CD14-positive monocyte (primary cell): ENCODE results near the gene DIS3L2. TPM values are rescaled to one million over a fixed set of nuclear protein-coding genes. Genes with fewer than 3 reads are reported as not detected.

ENCODE experiments used
- DNase-seq, 3 donors: peaks; one replicate each; pipeline ENCODE4 v3.0.0-alpha.2; 2011 to 2022
- H2AFZ ChIP-seq: 2 replicates; pipeline ENCODE4 v1.6.0; 2012; ENCODE audit warnings: mild to moderate bottlenecking, low read depth, low read length, inconsistent platforms; ENCODE audit not compliant: insufficient read depth, poor library complexity, severe bottlenecking
- H3K27ac ChIP-seq, 2 donors: 1 replicate in 1 of 2; 2 replicates in 1 of 2; pipeline ENCODE4 v1.5.1; 2012 to 2013; ENCODE audit warnings: low read length in 2 of 2, control low read depth in 1 of 2, inconsistent platforms in 1 of 2, low read depth in 1 of 2, mild to moderate bottlenecking in 1 of 2
- H3K27me3 ChIP-seq, 2 donors: one replicate each; pipeline versions ENCODE4 v1.6.0 to v1.6.1; 2011 to 2013; ENCODE audit warnings: low read length in 2 of 2; ENCODE audit not compliant: control insufficient read depth in 2 of 2, insufficient read depth in 2 of 2
- H3K36me3 ChIP-seq, 2 donors: replicated peaks in 1 of 2; 1 replicate in 1 of 2; 2 replicates in 1 of 2; pipeline versions ENCODE4 v1.5.1 to v1.6.1; 2012 to 2013; ENCODE audit warnings: low read length in 2 of 2, control low read depth in 1 of 2, inconsistent platforms in 1 of 2, mild to moderate bottlenecking in 1 of 2; ENCODE audit not compliant: insufficient read depth in 2 of 2, control insufficient read depth in 1 of 2
- H3K4me1 ChIP-seq, 2 donors: 1 replicate in 1 of 2; 2 replicates in 1 of 2; pipeline versions ENCODE4 v1.5.1 to v1.6.1; 2012 to 2013; ENCODE audit warnings: low read length in 2 of 2, control low read depth in 1 of 2, inconsistent platforms in 1 of 2, mild to moderate bottlenecking in 1 of 2, moderate library complexity in 1 of 2; ENCODE audit not compliant: insufficient read depth in 2 of 2, control insufficient read depth in 1 of 2
- H3K4me2 ChIP-seq: replicated peaks from 2 replicates; pipeline ENCODE3; 2012; ENCODE audit warnings: low read length, moderate library complexity, mild to moderate bottlenecking; ENCODE audit not compliant: poor library complexity, severe bottlenecking; ENCODE audit errors: extremely low read depth
- H3K4me3 ChIP-seq, 3 experiments: fragments of 200-600 bp in 1 of 3; sonication (generic) in 1 of 3; replicated peaks in 1 of 3; 1 replicate in 2 of 3; 2 replicates in 1 of 3; pipeline ENCODE4 v1.5.1; 2011 to 2013; ENCODE audit warnings: low read length in 3 of 3, mild to moderate bottlenecking in 3 of 3, control low read depth in 2 of 3, low read depth in 2 of 3, inconsistent platforms in 1 of 3, moderate library complexity in 1 of 3
- H3K79me2 ChIP-seq: 2 replicates; pipeline ENCODE4 v1.6.0; 2012; ENCODE audit warnings: mild to moderate bottlenecking, control low read depth, inconsistent platforms, low read length, moderate library complexity; ENCODE audit not compliant: insufficient read depth
- H3K9ac ChIP-seq: 2 replicates; pipeline ENCODE4 v1.6.0; 2017; ENCODE audit warnings: low read length, mild to moderate bottlenecking; ENCODE audit not compliant: insufficient read depth, poor library complexity, severe bottlenecking
- H3K9me3 ChIP-seq, 2 donors: replicated peaks in 1 of 2; 1 replicate in 1 of 2; 2 replicates in 1 of 2; pipeline versions ENCODE4 v1.5.1 to v1.6.1; 2012 to 2013; ENCODE audit warnings: low read length in 2 of 2, control low read depth in 1 of 2; ENCODE audit not compliant: control insufficient read depth in 1 of 2, insufficient read depth in 1 of 2
- H4K20me1 ChIP-seq: 2 replicates; pipeline ENCODE4 v1.6.0; 2012; ENCODE audit warnings: mild to moderate bottlenecking, low read length, control low read depth, moderate library complexity; ENCODE audit not compliant: insufficient read depth
- H3K27ac Mint-ChIP-seq, 7 donors: one replicate each; pipeline ENCODE4 v1.8.0; 2020; ENCODE audit warnings: mild to moderate bottlenecking in 7 of 7, mixed read lengths in 7 of 7, moderate library complexity in 6 of 7, inconsistent platforms in 2 of 7
- H3K27me3 Mint-ChIP-seq, 3 donors: one replicate each; pipeline ENCODE4 v1.8.0; 2021 to 2022; ENCODE audit warnings: low read depth in 3 of 3, mild to moderate bottlenecking in 3 of 3, mixed read lengths in 3 of 3, moderate library complexity in 3 of 3, inconsistent platforms in 1 of 3
- H3K36me3 Mint-ChIP-seq, 2 donors: one replicate each; pipeline ENCODE4 v1.8.0; 2020; ENCODE audit warnings: mixed read lengths in 2 of 2, inconsistent platforms in 1 of 2, mild to moderate bottlenecking in 1 of 2
- H3K4me1 Mint-ChIP-seq: one replicate; pipeline ENCODE4 v1.8.0; 2020; ENCODE audit warnings: mild to moderate bottlenecking, mixed read lengths
- H3K4me3 Mint-ChIP-seq, 2 donors: one replicate each; pipeline ENCODE4 v1.8.0; 2020; ENCODE audit warnings: mild to moderate bottlenecking in 2 of 2, mixed read lengths in 2 of 2, moderate library complexity in 1 of 2
- H3K9me3 Mint-ChIP-seq, 7 donors: one replicate each; pipeline ENCODE4 v1.8.0; 2020 to 2022; ENCODE audit warnings: mixed read lengths in 7 of 7, mild to moderate bottlenecking in 6 of 7, moderate library complexity in 6 of 7, inconsistent platforms in 2 of 7
- CTCF ChIP-seq: fragments of 200-600 bp; IDR thresholded peaks from one replicate; pipeline ENCODE4 v1.8.0; 2022; ENCODE audit warnings: antibody characterized with exemption, mild to moderate bottlenecking
- WGBS: methylation state at CpG from one replicate; pipeline ENCODE4 v1.1.5; 2013; ENCODE audit warnings: missing lambda C conversion rate; ENCODE audit not compliant: insufficient coverage; 5-methylcytosine and 5-hydroxymethylcytosine counted together
- intact Hi-C, 2 donors: fragments of 100-400 bp; cut with micrococcal nuclease; formaldehyde crosslinking; loops; one replicate each; pipeline versions ENCODE4 v1.15.0 to v1.15.1; 2023
- polyA plus RNA-seq, 3 donors: library from polyadenylated mRNA; depleted of rRNA in 1 of 3; unstranded in 2 of 3; stranded (reverse) in 1 of 3; fragments of 300-500 nt in 2 of 3; fragments of >200 nt in 1 of 3; fragmentation: Illumina TruSeq in 2 of 3; gene quantifications; 1 replicate in 2 of 3; 2 replicates in 1 of 3; pipeline ENCODE4 v1.2.3, GENCODE V29; 2012 to 2021

Gene DIS3L2
- polyA plus RNA-seq, 3 donors: 6.0 to 21.7 (median 6.4) TPM

- TF ChIP-seq CTCF: no peak
- Histone ChIP-seq H3K36me3 (peaks cover 4 to 31% of the 10 kb centered on the region in 2 donors), H3K9ac (no peak overlapping the region), H3K27ac (no peak overlapping the region), H3K4me3 (no peak overlapping the region), H3K4me2 (no peak overlapping the region), H3K9me3 (no peaks in the 10 kb centered on the region), H3K4me1 (no peaks in the 10 kb centered on the region), H4K20me1 (no peaks in the 10 kb centered on the region), H3K79me2 (no peaks in the 10 kb centered on the region), H2AFZ (no peak overlapping the region), H3K27me3 (no peaks in the 10 kb centered on the region)
- H3K9me3 Mint-ChIP-seq: no peaks in the 10 kb centered on the region
- H3K27ac Mint-ChIP-seq: no peak overlapping the region
- peaks cover 45 to 49% of the 10 kb centered on the region in 2 donors for H3K36me3 Mint-ChIP-seq
- intact Hi-C loops: no loop called here
- peaks cover 10% of the 10 kb centered on the region for H3K4me1 Mint-ChIP-seq
- peaks cover 0 to 2% (median 0%) of the 10 kb centered on the region in 3 donors for H3K27me3 Mint-ChIP-seq
- 100% methylated on average over 1 of the region's 2 CpGs for WGBS
- DNase-seq: no peak
- no peak overlapping the region for H3K4me3 Mint-ChIP-seq
Measured at GRCh38 chr2:232213176-232213575, 251.7 kb downstream of the DIS3L2 start.

- Histone ChIP-seq H3K9ac (no peak overlapping the region), H3K36me3 (peaks cover 4 to 31% of the 10 kb centered on the region in 2 donors), H3K9me3 (no peaks in the 10 kb centered on the region), H3K4me3 (no peak overlapping the region), H3K27ac (no peak overlapping the region), H3K27me3 (no peaks in the 10 kb centered on the region), H3K79me2 (no peaks in the 10 kb centered on the region), H2AFZ (no peak overlapping the region), H3K4me2 (no peak overlapping the region), H4K20me1 (no peaks in the 10 kb centered on the region), H3K4me1 (peaks cover under 1% of the 10 kb centered on the region in 2 donors)
- intact Hi-C loops: no loop called here
- H3K27ac Mint-ChIP-seq: no peak overlapping the region
- DNase-seq: no peak
- 92% methylated on average over 2 of the region's 5 CpGs for WGBS
- H3K36me3 Mint-ChIP-seq: peaks cover 45 to 49% of the 10 kb centered on the region in 2 donors
- H3K9me3 Mint-ChIP-seq: no peaks in the 10 kb centered on the region
- H3K4me3 Mint-ChIP-seq: no peak overlapping the region
- H3K4me1 Mint-ChIP-seq: peaks cover 14% of the 10 kb centered on the region
- peaks cover 0 to 1% (median 0%) of the 10 kb centered on the region in 3 donors for H3K27me3 Mint-ChIP-seq
- TF ChIP-seq CTCF: no peak
Measured at GRCh38 chr2:232214053-232214452, 252.5 kb downstream of the DIS3L2 start.
